ENCODE measurements around the gene APBB2.

APBB2 gene

DNA sequence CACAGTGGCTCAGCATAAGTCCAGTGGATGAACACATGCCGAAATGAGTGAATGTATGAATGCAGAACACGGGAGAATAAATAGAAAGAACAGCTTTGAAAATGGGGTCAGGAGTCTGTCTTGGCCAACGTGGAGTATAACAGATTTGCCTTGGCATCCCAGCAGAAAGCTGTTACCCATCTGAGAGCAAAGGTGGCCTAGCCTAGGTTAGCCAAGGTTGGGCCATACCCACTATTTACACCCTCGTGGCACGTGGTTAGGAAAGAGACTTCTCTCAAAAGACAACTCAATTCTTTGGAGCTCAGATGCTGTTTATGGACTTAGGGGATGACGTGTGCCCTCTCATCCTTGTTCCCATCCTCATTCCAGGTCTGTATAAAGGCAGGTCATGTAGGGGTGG, 337.3 kb downstream of the APBB2 start:
- Mint-ChIP-seq H3K4me3 (no peak overlapping the region), H3K9me3 (no peaks in the 10 kb centered on the region), H3K36me3 (ENCODE audit: low read depth) (no peaks in the 10 kb centered on the region), H3K27me3 (no peaks in the 10 kb centered on the region), H3K4me1 (ENCODE audit: low read depth) (peaks cover 4% of the 10 kb centered on the region), H3K27ac (no peak overlapping the region)
- intact Hi-C loops (cut with micrococcal nuclease), result no loop called here

DNA sequence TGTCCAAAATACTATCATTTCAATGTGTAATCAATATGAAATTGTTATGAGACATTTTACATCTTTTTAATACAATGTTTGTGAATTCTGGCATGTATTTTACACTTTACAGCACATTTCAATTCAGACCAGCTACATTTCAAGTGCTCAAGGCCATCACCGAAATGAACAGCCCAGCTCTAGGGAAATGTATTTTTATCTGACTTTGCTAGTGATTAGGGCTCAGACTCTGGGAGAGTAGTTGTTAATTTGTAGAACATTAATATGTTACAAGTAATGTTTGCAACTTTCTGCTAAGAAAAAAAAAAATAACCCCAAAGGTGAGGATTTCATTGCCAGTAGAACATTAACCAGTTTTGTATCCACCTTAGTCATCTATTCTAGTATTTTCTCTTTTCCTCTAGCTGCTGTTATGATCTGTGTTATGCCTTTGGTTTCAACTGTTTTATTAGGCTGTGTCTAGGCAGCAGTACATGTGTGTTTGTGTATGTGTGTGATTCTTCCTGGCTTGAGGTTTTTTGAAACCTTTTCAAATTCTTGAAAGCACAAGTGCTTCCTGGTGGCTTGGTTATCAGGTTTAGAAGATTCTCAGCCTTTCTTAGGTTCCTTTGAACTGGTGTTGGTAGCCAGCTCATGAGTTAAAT, 338.7 kb downstream of the APBB2 start:
- Mint-ChIP-seq H3K9me3 (no peaks in the 10 kb centered on the region), H3K27ac (no peak overlapping the region), H3K36me3 (ENCODE audit: low read depth) (no peaks in the 10 kb centered on the region), H3K27me3 (no peaks in the 10 kb centered on the region), H3K4me1 (ENCODE audit: low read depth) (no peaks in the 10 kb centered on the region), H3K4me3 (no peak overlapping the region)
- intact Hi-C loops (cut with micrococcal nuclease), result no loop called here

DNA sequence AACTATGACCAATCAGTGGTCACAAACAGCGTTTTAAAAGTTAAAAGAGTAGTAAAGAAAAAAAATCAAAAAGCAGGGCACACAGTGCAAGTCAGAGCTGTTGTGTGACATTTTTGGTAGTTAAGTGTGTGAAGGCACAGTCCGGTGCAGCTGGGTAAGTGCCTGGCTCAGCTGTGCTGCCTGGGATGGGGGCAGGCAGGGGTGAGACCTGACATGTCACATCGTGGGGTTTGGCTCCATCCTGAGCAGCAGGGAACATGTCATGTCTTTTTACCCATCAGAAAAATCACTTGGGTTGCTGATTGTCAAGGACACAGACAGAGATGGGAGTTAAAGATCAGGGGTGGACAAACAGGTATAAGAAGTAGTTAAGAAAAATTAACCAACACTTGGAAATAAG, 339.4 kb downstream of the APBB2 start:
- intact Hi-C loops (cut with micrococcal nuclease), result no loop called here
- H3K9me3 Mint-ChIP-seq, result no peaks in the 10 kb centered on the region
- no peaks in the 10 kb centered on the region for H3K36me3 Mint-ChIP-seq (ENCODE audit: low read depth)
- no peaks in the 10 kb centered on the region for H3K27me3 Mint-ChIP-seq
- H3K4me1 Mint-ChIP-seq (ENCODE audit: low read depth), result no peaks in the 10 kb centered on the region
- H3K4me3 Mint-ChIP-seq, result no peak overlapping the region
- no peak overlapping the region for H3K27ac Mint-ChIP-seq

DNA sequence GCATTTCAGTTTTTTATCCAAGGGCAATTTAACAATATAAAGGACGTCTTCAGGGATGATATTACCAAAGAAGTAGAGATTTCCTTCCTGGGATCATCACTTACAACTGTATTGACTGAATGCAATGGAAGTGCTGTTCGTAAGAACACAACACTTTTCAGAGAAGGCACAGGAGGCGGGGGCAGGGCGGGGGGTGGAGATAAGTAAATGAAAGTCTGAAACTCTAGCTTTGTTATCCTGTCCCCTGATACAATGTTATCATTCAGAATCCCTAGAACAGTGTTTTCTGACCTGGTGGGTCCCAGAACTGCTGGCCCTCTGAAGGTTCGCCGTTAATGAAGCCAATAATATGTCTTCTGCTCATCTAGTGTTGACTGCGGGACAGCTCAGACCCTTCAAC, 340.0 kb downstream of the APBB2 start:
- Mint-ChIP-seq H3K9me3 (no peaks in the 10 kb centered on the region), H3K36me3 (ENCODE audit: low read depth) (no peaks in the 10 kb centered on the region), H3K27ac (no peak overlapping the region), H3K4me1 (ENCODE audit: low read depth) (no peaks in the 10 kb centered on the region), H3K4me3 (no peak overlapping the region), H3K27me3 (no peaks in the 10 kb centered on the region)
- intact Hi-C loops (cut with micrococcal nuclease), result no loop called here

DNA sequence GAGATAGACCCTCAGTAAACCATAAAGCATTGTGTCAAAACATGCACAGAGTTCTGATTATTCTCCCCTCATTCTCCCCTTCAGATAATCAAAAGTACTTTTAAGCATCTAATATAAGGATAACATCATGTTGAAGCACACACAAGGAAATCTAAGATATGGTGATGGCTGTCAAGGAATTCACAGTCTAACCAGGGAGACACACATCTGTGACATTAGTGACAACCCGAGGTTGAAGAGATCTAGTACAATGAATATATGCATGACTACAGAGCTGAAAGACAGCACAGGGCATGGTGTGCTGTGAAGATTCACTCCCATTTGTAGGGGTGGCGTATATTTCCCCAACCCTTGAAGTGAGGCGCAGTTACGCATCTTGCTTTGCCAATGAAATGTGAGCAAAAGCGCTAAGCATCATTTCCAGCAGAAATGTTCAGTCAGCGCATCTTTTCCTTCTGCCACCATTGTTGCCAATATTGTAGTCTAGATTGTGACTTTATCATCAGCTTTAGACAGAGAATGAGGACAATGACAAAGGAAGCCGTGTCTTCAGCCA, 342.6 kb downstream of the APBB2 start:
- Mint-ChIP-seq H3K4me3 (no peak overlapping the region), H3K9me3 (no peaks in the 10 kb centered on the region), H3K27ac (no peak overlapping the region), H3K4me1 (ENCODE audit: low read depth) (no peaks in the 10 kb centered on the region), H3K36me3 (ENCODE audit: low read depth) (no peaks in the 10 kb centered on the region), H3K27me3 (no peaks in the 10 kb centered on the region)
- intact Hi-C loops (cut with micrococcal nuclease), result no loop called here

DNA sequence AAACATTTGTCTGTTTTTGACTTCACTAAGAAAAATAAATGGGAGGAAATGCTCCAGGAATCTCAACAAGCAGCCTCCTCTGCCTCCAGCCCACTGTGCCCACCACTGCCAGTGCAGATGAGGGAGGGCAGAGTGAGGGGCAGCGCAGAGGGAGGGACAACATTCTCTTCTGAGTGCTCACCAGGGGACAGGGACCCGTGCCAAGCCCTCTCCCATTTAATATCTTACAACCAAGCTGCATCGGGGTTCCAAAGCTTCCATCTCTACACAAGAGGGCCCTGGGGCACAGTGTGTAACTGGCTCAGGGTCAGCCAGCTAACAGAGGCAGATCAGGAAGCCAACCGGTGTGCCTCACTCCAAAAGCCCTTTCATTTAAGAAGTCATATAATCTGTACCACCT, 344.2 kb downstream of the APBB2 start:
- H3K4me3 Mint-ChIP-seq, result no peak overlapping the region
- no peaks in the 10 kb centered on the region for H3K4me1 Mint-ChIP-seq (ENCODE audit: low read depth)
- no peaks in the 10 kb centered on the region for H3K27me3 Mint-ChIP-seq
- no peaks in the 10 kb centered on the region for H3K36me3 Mint-ChIP-seq (ENCODE audit: low read depth)
- intact Hi-C loops (cut with micrococcal nuclease), result no loop called here
- H3K9me3 Mint-ChIP-seq, result no peaks in the 10 kb centered on the region
- H3K27ac Mint-ChIP-seq, result no peak overlapping the region

DNA sequence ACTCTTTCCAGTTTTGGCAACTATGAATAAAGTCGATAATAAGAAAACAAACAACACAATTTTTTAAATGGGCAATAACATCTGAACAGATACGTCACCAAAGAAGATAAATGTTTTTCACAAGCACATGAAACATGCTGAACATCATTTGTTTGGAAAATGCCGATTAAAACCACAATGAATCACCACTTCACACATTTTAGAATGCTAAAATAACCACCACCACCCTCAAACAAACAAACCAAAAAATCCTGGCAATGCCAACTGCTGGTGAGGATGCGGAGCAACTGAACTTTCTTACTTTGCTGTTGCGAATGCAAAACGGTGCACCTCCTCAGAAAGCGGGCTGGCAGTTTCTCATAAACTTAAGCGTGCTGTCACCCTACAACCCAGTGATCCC, 348.6 kb downstream of the APBB2 start:
- H3K4me3 Mint-ChIP-seq, result no peak overlapping the region
- intact Hi-C loops (cut with micrococcal nuclease), result no loop called here
- H3K27ac Mint-ChIP-seq, result no peak overlapping the region
- H3K4me1 Mint-ChIP-seq (ENCODE audit: low read depth), result no peaks in the 10 kb centered on the region
- H3K27me3 Mint-ChIP-seq, result no peaks in the 10 kb centered on the region
- H3K36me3 Mint-ChIP-seq (ENCODE audit: low read depth), result no peaks in the 10 kb centered on the region
- H3K9me3 Mint-ChIP-seq, result no peaks in the 10 kb centered on the region

DNA sequence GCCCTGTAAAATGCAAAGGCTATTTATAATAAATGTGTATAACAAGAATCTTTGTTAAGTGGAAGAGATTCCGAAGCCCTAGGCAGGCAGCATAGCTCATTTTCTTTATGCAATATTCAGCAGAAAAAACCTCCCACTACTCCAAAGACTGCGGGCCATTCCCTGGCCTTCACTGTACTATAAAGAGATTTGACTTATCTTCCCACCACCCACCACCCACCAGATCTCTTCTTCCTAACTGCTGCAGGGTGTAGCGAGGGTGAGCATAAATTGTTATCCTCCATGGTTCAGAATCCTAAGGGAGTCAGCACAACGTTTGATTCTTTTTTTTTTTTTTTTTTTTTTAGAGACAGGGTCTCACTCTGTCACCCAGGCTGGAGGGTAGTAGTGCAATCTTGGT, 349.8 kb downstream of the APBB2 start:
- intact Hi-C loops (cut with micrococcal nuclease), result no loop called here
- Mint-ChIP-seq H3K27me3 (peaks cover 4% of the 10 kb centered on the region), H3K36me3 (ENCODE audit: low read depth) (no peaks in the 10 kb centered on the region), H3K4me1 (ENCODE audit: low read depth) (no peaks in the 10 kb centered on the region), H3K4me3 (no peak overlapping the region), H3K27ac (no peak overlapping the region), H3K9me3 (no peaks in the 10 kb centered on the region)

DNA sequence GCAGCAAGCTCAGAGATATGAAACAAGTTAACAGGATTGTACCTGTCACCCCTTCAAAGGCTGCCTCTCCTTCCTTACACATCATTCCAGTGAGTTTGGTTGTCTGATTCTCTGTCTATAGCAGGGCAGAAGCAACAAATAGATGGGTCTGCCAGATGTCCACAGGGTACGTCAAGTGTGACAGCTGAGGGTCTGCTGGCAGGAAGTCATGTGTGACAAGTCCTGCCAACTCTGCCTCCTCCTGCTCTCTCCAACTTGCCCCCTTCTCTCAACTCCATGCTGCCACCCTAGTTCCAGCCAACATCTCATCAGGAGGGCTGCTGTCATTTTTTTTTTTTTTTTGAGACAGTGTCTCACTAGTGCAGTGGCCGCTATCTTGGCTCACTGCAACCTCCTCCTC, 355.4 kb downstream of the APBB2 start:
- H3K36me3 Mint-ChIP-seq (ENCODE audit: low read depth), result no peaks in the 10 kb centered on the region
- H3K27ac Mint-ChIP-seq, result no peak overlapping the region
- H3K4me3 Mint-ChIP-seq, result no peak overlapping the region
- H3K27me3 Mint-ChIP-seq, result peaks cover 31% of the 10 kb centered on the region
- H3K4me1 Mint-ChIP-seq (ENCODE audit: low read depth), result peaks cover 28% of the 10 kb centered on the region
- H3K9me3 Mint-ChIP-seq, result no peaks in the 10 kb centered on the region
- intact Hi-C loops (cut with micrococcal nuclease), result no loop called here

DNA sequence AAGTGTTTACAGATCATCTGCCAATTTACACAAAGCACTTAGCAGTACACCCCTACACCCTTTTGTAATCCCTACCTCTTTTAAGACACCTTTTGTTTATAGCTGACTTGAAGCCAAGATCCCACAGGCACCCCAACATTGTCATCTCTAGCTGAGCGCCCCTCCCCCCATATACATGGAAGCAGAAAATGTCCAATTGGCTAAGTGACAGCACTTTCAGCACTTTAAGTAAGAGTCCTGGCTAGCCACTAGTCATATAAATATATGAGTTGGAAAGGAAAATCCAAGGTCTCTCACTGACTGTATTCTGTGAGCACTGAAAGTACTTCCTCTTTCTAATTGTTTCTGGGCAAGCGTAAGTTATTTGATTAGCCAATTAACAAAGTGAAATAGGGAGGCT, 356.4 kb downstream of the APBB2 start:
- Mint-ChIP-seq H3K27ac (no peak overlapping the region), H3K27me3 (peaks cover 31% of the 10 kb centered on the region), H3K4me1 (ENCODE audit: low read depth) (peaks cover 28% of the 10 kb centered on the region), H3K9me3 (no peaks in the 10 kb centered on the region), H3K4me3 (peak overlapping the region; percentile 33), H3K36me3 (ENCODE audit: low read depth) (no peaks in the 10 kb centered on the region)
- intact Hi-C loops (cut with micrococcal nuclease), result no loop called here

DNA sequence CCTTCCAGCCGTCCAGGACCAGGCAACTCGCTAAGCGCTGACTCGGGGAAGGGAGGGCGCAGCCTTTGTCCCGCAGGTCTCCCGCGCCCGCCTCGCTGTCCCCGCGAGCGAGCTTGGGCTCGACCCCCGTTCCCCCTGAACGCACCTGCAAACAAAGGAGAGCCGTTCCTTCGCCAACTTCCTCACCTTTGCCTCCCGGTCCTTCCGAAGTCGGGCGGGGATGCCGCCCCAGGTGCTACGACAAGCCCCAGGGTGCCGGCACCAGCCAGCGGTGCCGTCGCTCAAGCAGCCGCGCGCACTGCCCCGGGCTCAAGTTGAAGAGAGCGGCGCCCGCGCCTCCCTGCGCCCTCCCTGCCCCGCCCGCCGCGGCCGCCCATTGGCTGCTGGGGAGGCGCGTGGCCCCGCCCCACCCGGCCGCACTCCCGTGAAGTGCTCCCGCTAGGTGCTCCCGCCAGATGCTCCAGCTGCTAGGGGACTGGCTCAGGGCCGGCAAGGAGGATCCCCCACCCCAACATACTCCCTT, 357.4 kb downstream of the APBB2 start:
- peaks cover 31% of the 10 kb centered on the region for H3K27me3 Mint-ChIP-seq
- H3K9me3 Mint-ChIP-seq, result no peaks in the 10 kb centered on the region
- H3K36me3 Mint-ChIP-seq (ENCODE audit: low read depth), result no peaks in the 10 kb centered on the region
- H3K4me3 Mint-ChIP-seq, result peak overlapping the region; percentile 82
- peaks cover 28% of the 10 kb centered on the region for H3K4me1 Mint-ChIP-seq (ENCODE audit: low read depth)
- H3K27ac Mint-ChIP-seq, result peak overlapping the region; percentile 52
- intact Hi-C loops (cut with micrococcal nuclease), result no loop called here

DNA sequence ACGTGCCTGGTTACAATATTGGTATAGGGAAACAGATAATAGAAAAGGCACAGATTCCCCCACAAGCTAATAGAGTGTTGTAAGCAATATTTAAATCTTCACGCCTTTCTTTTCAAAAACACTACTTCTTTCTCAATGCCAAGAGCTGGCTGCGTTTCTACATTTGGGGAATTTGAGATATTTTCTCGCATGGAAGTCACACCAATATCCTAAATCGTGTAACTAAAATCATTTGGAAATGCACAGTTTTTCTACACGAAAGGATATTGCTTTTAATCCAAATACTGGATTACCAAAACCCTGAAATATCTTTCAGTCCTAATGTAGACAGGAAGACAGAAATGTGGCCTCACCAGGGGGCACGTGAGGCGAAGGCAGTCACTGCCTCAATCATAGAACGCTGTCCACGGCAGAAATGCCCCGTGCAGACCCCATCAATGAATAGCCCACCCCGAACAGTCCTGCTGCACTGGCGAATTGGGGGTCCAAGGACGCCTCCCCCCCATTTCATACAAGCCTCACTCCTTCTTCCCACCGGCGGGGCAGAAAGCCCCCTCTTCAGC, 358.0 kb downstream of the APBB2 start:
- H3K36me3 Mint-ChIP-seq (ENCODE audit: low read depth), result no peaks in the 10 kb centered on the region
- peaks cover 31% of the 10 kb centered on the region for H3K27me3 Mint-ChIP-seq
- intact Hi-C loops (cut with micrococcal nuclease), result no loop called here
- peak overlapping the region; percentile 82 for H3K4me3 Mint-ChIP-seq
- peak overlapping the region; percentile 52 for H3K27ac Mint-ChIP-seq
- no peaks in the 10 kb centered on the region for H3K9me3 Mint-ChIP-seq
- H3K4me1 Mint-ChIP-seq (ENCODE audit: low read depth), result peaks cover 28% of the 10 kb centered on the region

DNA sequence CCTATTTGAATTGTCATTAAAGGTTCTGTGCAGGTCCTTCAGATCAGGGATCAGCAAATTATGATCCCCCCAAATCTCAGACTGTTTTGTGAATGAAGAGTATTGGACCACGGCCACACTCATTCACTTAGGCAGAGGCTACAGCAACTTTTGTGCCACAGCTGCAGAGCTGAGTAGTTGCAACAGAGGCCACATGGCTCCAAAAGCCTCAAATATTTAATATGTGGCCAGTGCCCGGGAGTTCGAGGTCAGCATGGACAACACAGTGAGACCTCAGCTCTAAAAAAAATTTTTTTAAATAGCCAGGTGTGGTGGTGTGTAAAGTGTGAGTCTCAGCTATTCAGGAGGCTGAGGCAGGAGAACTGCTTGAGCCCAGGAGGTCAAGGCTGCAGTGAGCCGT, 363.8 kb downstream of the APBB2 start:
- no peak overlapping the region for H3K27ac Mint-ChIP-seq
- H3K9me3 Mint-ChIP-seq, result no peaks in the 10 kb centered on the region
- intact Hi-C loops (cut with micrococcal nuclease), result no loop called here
- peaks cover 4% of the 10 kb centered on the region for H3K27me3 Mint-ChIP-seq
- no peaks in the 10 kb centered on the region for H3K36me3 Mint-ChIP-seq (ENCODE audit: low read depth)
- H3K4me1 Mint-ChIP-seq (ENCODE audit: low read depth), result peaks cover 12% of the 10 kb centered on the region
- no peak overlapping the region for H3K4me3 Mint-ChIP-seq

DNA sequence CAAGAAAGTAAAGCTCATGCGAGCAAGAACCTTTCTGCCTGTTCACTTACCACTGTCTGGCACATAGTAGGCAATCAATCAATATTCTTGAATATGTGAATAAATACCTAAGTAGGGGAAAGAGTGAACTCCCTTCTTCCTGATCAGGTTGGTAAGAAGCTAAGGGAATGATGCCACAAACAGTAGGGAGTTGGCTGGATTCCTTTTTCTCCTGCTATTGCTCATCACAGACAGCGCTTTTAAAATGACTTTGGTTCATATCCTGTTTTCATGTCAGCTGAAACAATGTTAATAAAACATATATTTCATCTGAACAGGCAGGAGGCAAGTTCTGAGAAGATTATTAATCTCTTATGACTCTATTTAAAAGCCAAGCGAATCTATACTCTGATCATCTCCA, 365.4 kb downstream of the APBB2 start:
- intact Hi-C loops (cut with micrococcal nuclease), result no loop called here
- Mint-ChIP-seq H3K27ac (no peak overlapping the region), H3K4me1 (ENCODE audit: low read depth) (peaks cover 9% of the 10 kb centered on the region), H3K27me3 (peaks cover 4% of the 10 kb centered on the region), H3K9me3 (no peaks in the 10 kb centered on the region), H3K36me3 (ENCODE audit: low read depth) (no peaks in the 10 kb centered on the region), H3K4me3 (no peak overlapping the region)

DNA sequence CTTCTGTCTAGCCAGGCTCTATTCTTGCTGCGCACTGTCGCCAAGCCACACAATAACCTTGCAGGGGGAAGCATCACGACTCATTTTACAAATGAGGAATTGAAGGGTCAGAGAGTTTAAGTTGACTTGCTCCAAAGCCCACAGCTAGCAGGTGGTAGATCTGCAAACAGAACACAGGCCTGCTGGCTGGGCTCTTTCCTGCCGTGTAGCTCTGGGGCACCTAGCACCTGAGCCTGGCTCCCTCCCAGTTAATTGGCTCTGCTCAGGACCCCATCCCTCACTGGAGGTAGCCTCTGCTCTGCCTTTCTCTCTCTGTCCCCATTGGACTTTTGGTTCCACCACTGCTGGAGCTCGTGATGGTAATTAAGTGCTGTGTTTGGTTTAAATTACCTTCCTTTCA, 366.1 kb downstream of the APBB2 start:
- Mint-ChIP-seq H3K4me3 (no peak overlapping the region), H3K27ac (no peak overlapping the region), H3K4me1 (ENCODE audit: low read depth) (peaks cover 9% of the 10 kb centered on the region), H3K36me3 (ENCODE audit: low read depth) (no peaks in the 10 kb centered on the region), H3K9me3 (no peaks in the 10 kb centered on the region), H3K27me3 (peaks cover 4% of the 10 kb centered on the region)
- intact Hi-C loops (cut with micrococcal nuclease), result no loop called here
